A673 (cell line): ENCODE results near the gene DEAF1.

ENCODE experiments used
- EZH2 ChIP-seq: fragments of 200-600 bp; sonication (generic); IDR thresholded peaks from 2 replicates; pipeline ENCODE4 v1.6.1; 2017; ENCODE audit warnings: borderline replicate concordance, low read depth, mild to moderate bottlenecking, mixed read lengths, antibody characterized with exemption, low read length; ENCODE audit not compliant: poor library complexity, severe bottlenecking
- TF ChIP-seq, protein P1 (sequence below): fragments of 300-800, 200-600 bp; sonication (generic); conservative IDR thresholded peaks from 2 replicates; pipeline ENCODE4 v1.5.1; 2017; ENCODE audit warnings: low read depth, mild to moderate bottlenecking, antibody characterized with exemption, low read length, moderate library complexity, mixed read lengths

DNA sequence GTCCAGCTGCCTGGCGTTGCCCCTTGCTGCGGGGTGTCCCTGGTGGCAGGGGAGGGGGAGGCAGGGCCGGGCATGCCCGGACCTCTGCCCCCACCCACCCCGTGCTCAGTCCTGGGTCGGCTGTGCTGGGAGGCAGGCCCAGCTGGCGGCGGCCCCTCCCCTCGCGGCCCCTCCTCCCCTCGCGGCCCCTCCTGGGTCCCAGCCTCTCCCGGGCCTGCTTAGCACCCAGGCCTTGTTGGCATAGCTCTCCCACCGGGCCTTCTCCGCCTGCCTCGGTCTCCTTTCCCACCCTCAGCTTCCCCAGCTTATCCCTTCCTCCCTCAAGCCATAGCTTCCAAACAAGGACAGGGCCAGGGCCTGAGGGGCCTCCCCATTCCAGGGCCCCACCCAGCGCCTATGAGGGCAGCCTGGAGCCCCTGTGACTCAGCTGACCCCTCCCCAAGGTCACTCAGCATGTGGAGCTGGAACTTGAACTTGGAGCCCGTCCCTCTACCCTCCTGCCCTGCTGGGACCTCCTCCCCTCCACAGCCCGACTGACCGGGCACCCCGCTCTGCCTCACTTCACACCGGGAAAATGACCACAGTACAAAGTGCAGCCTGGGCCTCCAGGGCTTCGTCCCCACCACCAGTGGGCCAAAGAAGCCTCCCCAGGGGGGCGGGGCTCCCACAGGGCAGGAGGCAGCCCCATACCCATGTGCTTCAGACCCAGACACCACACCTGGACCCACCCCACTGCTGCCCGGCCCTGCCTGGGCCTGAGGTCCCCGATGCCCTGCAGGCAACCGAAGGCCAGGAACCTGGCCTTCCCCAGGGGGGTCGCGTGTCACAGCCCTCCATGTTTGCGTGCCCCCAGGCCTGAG lies 12.2 kb upstream of the DEAF1 start:
- no peak for TF ChIP-seq EZH2
- TF ChIP-seq, protein P1, sequence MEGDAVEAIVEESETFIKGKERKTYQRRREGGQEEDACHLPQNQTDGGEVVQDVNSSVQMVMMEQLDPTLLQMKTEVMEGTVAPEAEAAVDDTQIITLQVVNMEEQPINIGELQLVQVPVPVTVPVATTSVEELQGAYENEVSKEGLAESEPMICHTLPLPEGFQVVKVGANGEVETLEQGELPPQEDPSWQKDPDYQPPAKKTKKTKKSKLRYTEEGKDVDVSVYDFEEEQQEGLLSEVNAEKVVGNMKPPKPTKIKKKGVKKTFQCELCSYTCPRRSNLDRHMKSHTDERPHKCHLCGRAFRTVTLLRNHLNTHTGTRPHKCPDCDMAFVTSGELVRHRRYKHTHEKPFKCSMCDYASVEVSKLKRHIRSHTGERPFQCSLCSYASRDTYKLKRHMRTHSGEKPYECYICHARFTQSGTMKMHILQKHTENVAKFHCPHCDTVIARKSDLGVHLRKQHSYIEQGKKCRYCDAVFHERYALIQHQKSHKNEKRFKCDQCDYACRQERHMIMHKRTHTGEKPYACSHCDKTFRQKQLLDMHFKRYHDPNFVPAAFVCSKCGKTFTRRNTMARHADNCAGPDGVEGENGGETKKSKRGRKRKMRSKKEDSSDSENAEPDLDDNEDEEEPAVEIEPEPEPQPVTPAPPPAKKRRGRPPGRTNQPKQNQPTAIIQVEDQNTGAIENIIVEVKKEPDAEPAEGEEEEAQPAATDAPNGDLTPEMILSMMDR, result no peak
